ENCODE results near the gene RAD23A. TPM values are rescaled to one million over a fixed set of nuclear protein-coding genes. Genes with fewer than 3 reads are reported as not detected.

The RAD23A gene
- total RNA-seq, 4 donors from 2014 or later = 133 to 219 (median 158) TPM

DNA sequence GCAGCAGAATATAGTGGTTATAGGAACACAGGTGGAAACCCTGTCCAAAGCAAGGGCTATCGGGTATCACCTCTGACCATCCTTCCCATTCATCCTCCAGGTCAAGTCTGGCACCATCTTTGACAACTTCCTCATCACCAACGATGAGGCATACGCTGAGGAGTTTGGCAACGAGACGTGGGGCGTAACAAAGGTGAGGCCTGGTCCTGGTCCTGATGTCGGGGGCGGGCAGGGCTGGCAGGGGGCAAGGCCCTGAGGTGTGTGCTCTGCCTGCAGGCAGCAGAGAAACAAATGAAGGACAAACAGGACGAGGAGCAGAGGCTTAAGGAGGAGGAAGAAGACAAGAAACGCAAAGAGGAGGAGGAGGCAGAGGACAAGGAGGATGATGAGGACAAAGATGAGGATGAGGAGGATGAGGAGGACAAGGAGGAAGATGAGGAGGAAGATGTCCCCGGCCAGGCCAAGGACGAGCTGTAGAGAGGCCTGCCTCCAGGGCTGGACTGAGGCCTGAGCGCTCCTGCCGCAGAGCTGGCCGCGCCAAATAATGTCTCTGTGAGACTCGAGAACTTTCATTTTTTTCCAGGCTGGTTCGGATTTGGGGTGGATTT lies 2.1 kb upstream of the RAD23A start:
- TF ChIP-seq, protein P1, sequence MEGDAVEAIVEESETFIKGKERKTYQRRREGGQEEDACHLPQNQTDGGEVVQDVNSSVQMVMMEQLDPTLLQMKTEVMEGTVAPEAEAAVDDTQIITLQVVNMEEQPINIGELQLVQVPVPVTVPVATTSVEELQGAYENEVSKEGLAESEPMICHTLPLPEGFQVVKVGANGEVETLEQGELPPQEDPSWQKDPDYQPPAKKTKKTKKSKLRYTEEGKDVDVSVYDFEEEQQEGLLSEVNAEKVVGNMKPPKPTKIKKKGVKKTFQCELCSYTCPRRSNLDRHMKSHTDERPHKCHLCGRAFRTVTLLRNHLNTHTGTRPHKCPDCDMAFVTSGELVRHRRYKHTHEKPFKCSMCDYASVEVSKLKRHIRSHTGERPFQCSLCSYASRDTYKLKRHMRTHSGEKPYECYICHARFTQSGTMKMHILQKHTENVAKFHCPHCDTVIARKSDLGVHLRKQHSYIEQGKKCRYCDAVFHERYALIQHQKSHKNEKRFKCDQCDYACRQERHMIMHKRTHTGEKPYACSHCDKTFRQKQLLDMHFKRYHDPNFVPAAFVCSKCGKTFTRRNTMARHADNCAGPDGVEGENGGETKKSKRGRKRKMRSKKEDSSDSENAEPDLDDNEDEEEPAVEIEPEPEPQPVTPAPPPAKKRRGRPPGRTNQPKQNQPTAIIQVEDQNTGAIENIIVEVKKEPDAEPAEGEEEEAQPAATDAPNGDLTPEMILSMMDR (IDR thresholded peaks at IDR 0.05) = no peak
- TF ChIP-seq POLR2AphosphoS5 (IDR thresholded peaks at IDR 0.05) (no peak), POLR2A (IDR thresholded peaks at IDR 0.05) (no peak), EP300 (IDR thresholded peaks at IDR 0.05) (no peak)
- H3K4me3 ChIP-seq = no peak overlapping the region
- ATAC-seq = no peak
- peak overlapping the region in 3 of 4 donors; percentile 42 to 97 (median 43) for H3K27ac ChIP-seq
- 79 to 80% methylated on average over 11 to 12 of the region's 18 CpGs for WGBS, 2 donors (ENCODE audit: low coverage in 1 of 2)
- H3K4me1 ChIP-seq = peaks cover 0 to 89% (median 30%) of the 10 kb centered on the region in 3 donors
- H3K27me3 ChIP-seq = no peaks in the 10 kb centered on the region
- peaks cover 0 to 64% of the 10 kb centered on the region in 2 donors for H3K36me3 ChIP-seq
- H3K9me3 ChIP-seq = no peaks in the 10 kb centered on the region

DNA sequence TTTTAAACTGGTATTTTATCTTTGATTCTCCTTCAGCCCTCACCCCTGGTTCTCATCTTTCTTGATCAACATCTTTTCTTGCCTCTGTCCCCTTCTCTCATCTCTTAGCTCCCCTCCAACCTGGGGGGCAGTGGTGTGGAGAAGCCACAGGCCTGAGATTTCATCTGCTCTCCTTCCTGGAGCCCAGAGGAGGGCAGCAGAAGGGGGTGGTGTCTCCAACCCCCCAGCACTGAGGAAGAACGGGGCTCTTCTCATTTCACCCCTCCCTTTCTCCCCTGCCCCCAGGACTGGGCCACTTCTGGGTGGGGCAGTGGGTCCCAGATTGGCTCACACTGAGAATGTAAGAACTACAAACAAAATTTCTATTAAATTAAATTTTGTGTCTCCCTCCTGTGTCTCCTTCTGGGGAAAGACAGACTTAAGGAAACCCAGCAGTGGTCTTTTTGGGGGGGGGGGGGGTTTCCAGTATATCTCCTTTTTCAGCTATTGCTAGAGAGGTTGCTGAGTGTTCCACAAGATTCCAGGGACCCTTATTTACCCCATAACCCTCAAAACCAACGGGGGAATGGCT lies 1.5 kb upstream of the RAD23A start:
- Histone ChIP-seq H3K36me3 (peaks cover 0 to 70% of the 10 kb centered on the region in 2 donors), H3K4me3 (no peak overlapping the region), H3K27me3 (no peaks in the 10 kb centered on the region), H3K4me1 (peaks cover 0 to 90% (median 30%) of the 10 kb centered on the region in 3 donors), H3K27ac (peak overlapping the region in 3 of 4 donors; percentile 94 to 97 (median 96)), H3K9me3 (no peaks in the 10 kb centered on the region)
- no peak for TF ChIP-seq POLR2AphosphoS5 (IDR thresholded peaks at IDR 0.05)
- 55 to 71% methylated on average over 1 of the region's 2 CpGs for WGBS, 2 donors (ENCODE audit: low coverage in 1 of 2)
- ATAC-seq = no peak

DNA sequence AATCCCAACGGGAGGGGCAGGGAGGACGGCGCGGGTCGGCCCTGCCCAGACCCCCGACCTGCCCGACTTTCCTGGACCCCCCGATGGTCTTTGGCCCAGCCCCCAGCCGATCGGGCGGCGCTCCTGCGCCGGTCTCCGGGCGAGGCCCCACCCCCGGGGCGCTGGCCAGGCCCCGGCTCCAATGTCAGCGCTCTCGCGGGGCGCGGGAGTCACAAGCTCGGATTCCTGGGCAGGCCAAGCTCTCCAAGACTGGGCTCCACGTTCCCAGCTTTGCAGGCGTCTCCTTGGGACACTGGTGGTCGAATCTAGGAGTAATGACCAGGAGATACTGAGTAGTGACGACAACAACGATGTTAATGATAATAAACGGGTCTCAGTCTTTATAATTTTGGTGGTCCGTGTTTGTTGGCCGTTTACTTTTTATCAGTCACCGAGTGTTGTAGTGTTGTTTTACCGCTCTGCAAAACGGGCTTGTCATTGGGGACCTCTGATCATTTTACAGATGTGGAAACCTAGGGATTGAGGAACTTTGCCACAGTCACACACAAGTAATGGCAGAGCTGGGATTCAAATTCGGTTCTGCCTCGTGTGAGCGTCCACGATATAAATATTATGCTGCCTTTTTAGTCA lies 545 bp downstream of the RAD23A start:
- Histone ChIP-seq H3K27me3 (no peaks in the 10 kb centered on the region), H3K4me1 (peaks cover 0 to 70% (median 13%) of the 10 kb centered on the region in 3 donors), H3K27ac (peak overlapping the region; percentile 92 to 97 (median 95)), H3K4me3 (peak overlapping the region; percentile 96 to 99), H3K9me3 (no peaks in the 10 kb centered on the region), H3K36me3 (peaks cover 0 to 75% of the 10 kb centered on the region in 2 donors)
- TF ChIP-seq, protein P1 (IDR thresholded peaks at IDR 0.05) = no peak
- TF ChIP-seq POLR2AphosphoS5 (IDR thresholded peaks at IDR 0.05) = no peak
- no peak for TF ChIP-seq EP300 (IDR thresholded peaks at IDR 0.05)
- TF ChIP-seq POLR2A (IDR thresholded peaks at IDR 0.05) = no peak
- WGBS, 2 donors (ENCODE audit: low coverage in 1 of 2) = 0% methylated on average over 5 to 9 of the region's 40 CpGs
- ATAC-seq = peak; percentile 78

DNA sequence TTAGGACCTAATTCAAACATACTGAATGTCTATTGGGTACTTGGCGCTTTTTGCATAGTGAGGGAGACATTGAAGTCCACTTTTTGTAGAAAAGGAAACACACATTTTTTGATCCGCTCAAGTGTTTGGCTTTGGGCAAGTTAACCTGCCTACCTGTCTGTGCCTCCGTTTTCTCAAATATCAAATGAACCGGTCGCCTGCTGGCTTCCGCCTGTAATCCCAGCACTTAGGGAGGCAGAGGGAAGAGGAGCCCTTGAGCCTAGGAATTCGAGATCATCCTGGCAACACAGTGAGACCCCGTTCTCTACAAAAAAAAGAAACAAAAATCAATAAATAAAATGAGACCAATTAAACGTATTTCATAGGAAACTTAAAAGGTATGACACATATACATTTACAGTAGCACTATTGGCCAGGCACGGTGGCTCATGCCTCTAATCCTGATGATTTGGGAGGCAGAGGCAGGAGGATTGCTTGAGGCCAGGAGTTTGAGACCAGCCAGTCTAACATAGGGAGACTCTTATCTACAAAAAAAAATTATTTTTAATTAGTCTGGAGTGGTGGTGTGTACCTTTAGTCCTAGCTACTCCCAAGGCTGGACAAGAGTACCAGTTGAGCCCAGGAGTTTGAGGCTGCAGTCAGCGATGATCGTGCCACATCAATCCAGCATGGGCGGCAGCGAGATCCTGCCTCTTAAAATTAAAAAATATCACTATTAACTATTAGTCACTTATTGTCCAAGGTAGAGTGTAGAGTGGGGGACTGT lies 1.3 kb downstream of the RAD23A start:
- TF ChIP-seq EP300 (IDR thresholded peaks at IDR 0.05) (no peak), POLR2A (IDR thresholded peaks at IDR 0.05) (no peak), POLR2AphosphoS5 (IDR thresholded peaks at IDR 0.05) (no peak)
- TF ChIP-seq, protein P1 (IDR thresholded peaks at IDR 0.05) = no peak
- no peak for ATAC-seq
- Histone ChIP-seq H3K27me3 (no peaks in the 10 kb centered on the region), H3K36me3 (peaks cover 0 to 75% of the 10 kb centered on the region in 2 donors), H3K9me3 (no peaks in the 10 kb centered on the region), H3K4me3 (peak overlapping the region; percentile 96 to 99), H3K27ac (peak overlapping the region in 3 of 4 donors; percentile 94 to 97 (median 96)), H3K4me1 (peaks cover 0 to 66% (median 13%) of the 10 kb centered on the region in 3 donors)
- 51 to 62% methylated on average over 9 to 14 of the region's 14 CpGs for WGBS, 2 donors (ENCODE audit: low coverage in 1 of 2)
